Measurements from ENCODE around the gene ARHGEF10L. TPM values are rescaled to one million over a fixed set of nuclear protein-coding genes. Genes with fewer than 3 reads are reported as not detected.

The ARHGEF10L gene
- total RNA-seq, 2 donors from 2014 or later: 26.0 to 39.7 TPM

DNA sequence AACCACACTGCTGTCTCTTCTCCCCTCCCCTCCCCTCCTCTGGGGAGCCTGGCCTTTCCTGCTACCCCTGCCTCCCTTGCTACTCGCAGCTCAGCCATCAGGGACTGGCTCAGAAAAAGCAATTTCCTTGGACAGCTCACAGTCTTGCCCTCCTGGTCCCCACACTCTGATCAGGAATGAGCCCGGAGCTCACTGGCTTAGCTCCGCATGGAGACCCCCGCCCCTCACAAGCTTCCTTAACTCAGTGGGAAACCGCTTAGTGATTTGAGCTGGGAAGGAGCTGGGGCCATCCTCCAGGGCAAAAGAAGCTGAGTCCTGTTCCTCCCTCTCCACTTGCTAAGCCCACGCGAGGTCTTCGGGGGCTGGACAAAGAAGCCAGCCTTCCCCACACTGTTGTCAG lies 145.3 kb downstream of the ARHGEF10L start:
- Histone ChIP-seq H3K36me3 (no peaks in the 10 kb centered on the region), H3K27ac (no peak overlapping the region), H3K9me3 (no peaks in the 10 kb centered on the region), H3K4me3 (no peak overlapping the region), H3K4me1 (replicated peaks) (no peaks in the 10 kb centered on the region), H3K27me3 (replicated peaks; ENCODE audit: insufficient read depth) (no peaks in the 10 kb centered on the region)
- no peak for TF ChIP-seq POLR2AphosphoS5 (IDR thresholded peaks at IDR 0.05)
- TF ChIP-seq CTCF (IDR thresholded peaks at IDR 0.05): no peak
- TF ChIP-seq POLR2A (IDR thresholded peaks at IDR 0.05): no peak
- no peak for DNase-seq (ENCODE audit: low spot score)
- intact Hi-C loops (cut with DNase I): no loop called here
- 82% methylated on average over 8 of the region's 8 CpGs for WGBS

- TF ChIP-seq POLR2AphosphoS5 (IDR thresholded peaks at IDR 0.05) (no peak), POLR2A (IDR thresholded peaks at IDR 0.05) (no peak), CTCF (IDR thresholded peaks at IDR 0.05) (no peak)
- 86% methylated on average over 7 of the region's 7 CpGs for WGBS
- intact Hi-C loops (cut with DNase I): no loop called here
- Histone ChIP-seq H3K9me3 (no peaks in the 10 kb centered on the region), H3K36me3 (no peaks in the 10 kb centered on the region), H3K4me1 (replicated peaks) (no peaks in the 10 kb centered on the region), H3K27me3 (replicated peaks; ENCODE audit: insufficient read depth) (no peaks in the 10 kb centered on the region), H3K27ac (no peak overlapping the region), H3K4me3 (no peak overlapping the region)
- no peak for DNase-seq (ENCODE audit: low spot score)
Measured at GRCh38 chr1:17686258-17686657, 146.8 kb downstream of the ARHGEF10L start.

GRCh38 chr1:17687145-17687544 lies 147.6 kb downstream of the ARHGEF10L start:
- TF ChIP-seq POLR2A (IDR thresholded peaks at IDR 0.05): no peak
- no peak for TF ChIP-seq CTCF (IDR thresholded peaks at IDR 0.05)
- TF ChIP-seq POLR2AphosphoS5 (IDR thresholded peaks at IDR 0.05): no peak
- no peaks in the 10 kb centered on the region for H3K9me3 ChIP-seq
- no peaks in the 10 kb centered on the region for H3K36me3 ChIP-seq
- H3K4me3 ChIP-seq: no peak overlapping the region
- no peaks in the 10 kb centered on the region for H3K27me3 ChIP-seq (replicated peaks; ENCODE audit: insufficient read depth)
- H3K4me1 ChIP-seq (replicated peaks): no peaks in the 10 kb centered on the region
- intact Hi-C loops (cut with DNase I): no loop called here
- 54% methylated on average over 7 of the region's 7 CpGs for WGBS
- DNase-seq (ENCODE audit: low spot score): no peak
- no peak overlapping the region for H3K27ac ChIP-seq

GRCh38 chr1:17688217-17688810 lies 148.8 kb downstream of the ARHGEF10L start:
- Histone ChIP-seq H3K9me3 (no peaks in the 10 kb centered on the region), H3K27me3 (replicated peaks; ENCODE audit: insufficient read depth) (no peaks in the 10 kb centered on the region), H3K36me3 (no peaks in the 10 kb centered on the region), H3K4me3 (no peak overlapping the region), H3K4me1 (replicated peaks) (no peaks in the 10 kb centered on the region), H3K27ac (no peak overlapping the region)
- DNase-seq (ENCODE audit: low spot score): no peak
- intact Hi-C loops (cut with DNase I): no loop called here
- WGBS: 90% methylated on average over 6 of the region's 8 CpGs
- TF ChIP-seq POLR2AphosphoS5 (IDR thresholded peaks at IDR 0.05): no peak
- TF ChIP-seq POLR2A (IDR thresholded peaks at IDR 0.05): no peak
- TF ChIP-seq CTCF (IDR thresholded peaks at IDR 0.05): no peak

GRCh38 chr1:17689011-17689410 lies 149.5 kb downstream of the ARHGEF10L start:
- H3K4me1 ChIP-seq (replicated peaks): no peaks in the 10 kb centered on the region
- no peak for DNase-seq (ENCODE audit: low spot score)
- no peak overlapping the region for H3K4me3 ChIP-seq
- intact Hi-C loops (cut with DNase I): no loop called here
- no peak overlapping the region for H3K27ac ChIP-seq
- no peaks in the 10 kb centered on the region for H3K9me3 ChIP-seq
- H3K27me3 ChIP-seq (replicated peaks; ENCODE audit: insufficient read depth): no peaks in the 10 kb centered on the region
- H3K36me3 ChIP-seq: no peaks in the 10 kb centered on the region
- WGBS: 84% methylated on average over 9 of the region's 9 CpGs
- TF ChIP-seq POLR2A (IDR thresholded peaks at IDR 0.05) (no peak), POLR2AphosphoS5 (IDR thresholded peaks at IDR 0.05) (no peak), CTCF (IDR thresholded peaks at IDR 0.05) (no peak)

Measured in prostate gland (tissue), 2 donors.